ENCODE results near the gene USP10.

The USP10 gene

GRCh38 chr16:84665359-84665758, 34.4 kb upstream of the USP10 start:
- TF ChIP-seq ZNF274 (IDR thresholded peaks at IDR 0.05; ENCODE audit: low read depth, low read length): no peak
- H3K4me3 ChIP-seq (ENCODE audit: low read length): no peak overlapping the region

DNA sequence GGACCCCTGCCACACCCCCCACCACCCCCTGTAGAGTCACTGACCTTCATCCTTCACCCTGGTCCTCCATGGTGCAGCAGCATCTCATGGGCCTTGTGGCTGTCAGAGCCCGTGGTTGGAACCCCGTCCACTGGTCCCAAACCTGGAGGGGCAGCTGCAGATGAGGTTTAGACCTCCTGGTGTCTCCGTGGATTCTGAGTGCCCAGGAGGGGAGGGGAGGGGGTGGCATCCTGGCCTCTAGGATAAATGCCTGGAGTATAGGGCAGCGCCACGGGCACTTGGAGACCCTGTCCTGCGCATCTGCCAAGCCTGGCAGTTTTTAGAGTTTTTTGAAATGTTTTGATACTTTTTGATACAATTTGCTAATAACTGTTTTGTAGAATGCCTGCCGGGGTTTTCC, 34.0 kb upstream of the USP10 start:
- no peak overlapping the region for H3K4me3 ChIP-seq (ENCODE audit: low read length)
- no peak for TF ChIP-seq ZNF274 (IDR thresholded peaks at IDR 0.05; ENCODE audit: low read depth, low read length)

DNA sequence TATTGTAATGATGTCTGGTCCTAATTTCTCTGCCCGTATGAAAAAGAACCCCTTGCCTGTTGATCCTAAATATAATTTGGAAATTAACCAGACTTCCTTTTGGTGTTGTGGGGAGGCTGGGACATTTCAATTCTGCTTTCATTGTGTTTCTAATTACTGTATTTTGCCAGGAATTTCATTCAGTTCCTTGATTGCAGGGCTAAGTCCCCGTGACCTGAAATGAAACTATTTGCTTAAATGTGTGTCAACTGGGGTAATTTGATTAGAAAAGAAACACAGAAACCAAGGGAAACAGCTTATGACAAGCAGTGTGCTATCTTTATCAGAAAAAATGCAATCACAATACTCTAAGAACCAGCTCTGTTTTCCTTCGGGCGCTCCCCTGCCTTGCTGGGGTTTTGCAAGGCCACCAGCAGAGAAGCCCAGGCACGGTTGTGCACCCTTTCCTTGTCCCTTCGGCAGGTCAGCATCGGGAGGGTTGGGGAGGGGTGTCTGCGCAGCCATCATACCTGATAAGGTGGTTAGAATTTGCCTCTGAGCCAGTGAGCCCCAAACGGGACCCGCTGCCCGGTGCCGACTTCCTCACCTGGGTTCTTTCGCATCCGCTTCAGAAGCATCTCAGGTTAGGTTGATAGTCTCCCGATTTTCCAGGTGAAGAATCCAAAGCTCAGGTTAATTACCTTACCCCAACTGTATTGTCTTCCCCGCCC, 32.0 kb upstream of the USP10 start:
- no peak overlapping the region for H3K4me3 ChIP-seq (ENCODE audit: low read length)
- TF ChIP-seq ZNF274 (IDR thresholded peaks at IDR 0.05; ENCODE audit: low read depth, low read length): no peak

- TF ChIP-seq ZNF274 (IDR thresholded peaks at IDR 0.05; ENCODE audit: low read depth, low read length): no peak
Measured at GRCh38 chr16:84670063-84670462, 29.7 kb upstream of the USP10 start.

GRCh38 chr16:84672276-84673202, 27.3 kb upstream of the USP10 start:
- no peak for TF ChIP-seq ZNF274 (IDR thresholded peaks at IDR 0.05; ENCODE audit: low read depth, low read length)
- no peak overlapping the region for H3K4me3 ChIP-seq (ENCODE audit: low read length)

More at GRCh38 chr16:84670063-84670462, 29.7 kb upstream of the USP10 start:
- no peak overlapping the region for H3K4me3 ChIP-seq (ENCODE audit: low read length)

DNA sequence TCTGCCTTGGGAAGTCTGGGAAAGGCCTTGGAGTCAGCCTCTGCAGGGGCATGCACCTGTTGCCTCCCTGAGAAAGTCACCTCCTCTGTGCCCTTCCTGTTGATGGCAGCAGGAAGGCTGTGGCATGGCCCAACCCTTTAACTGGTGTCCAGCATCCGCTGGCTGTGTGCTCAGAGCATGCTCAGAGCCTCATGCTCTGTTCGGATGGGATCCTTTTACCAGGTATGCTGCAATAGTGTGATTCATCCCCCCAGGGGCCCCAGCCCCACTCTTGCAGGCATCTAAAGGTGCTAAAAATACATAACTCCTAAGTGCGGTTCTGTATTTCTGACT, 26.6 kb upstream of the USP10 start:
- no peak overlapping the region for H3K4me3 ChIP-seq (ENCODE audit: low read length)
- no peak for TF ChIP-seq ZNF274 (IDR thresholded peaks at IDR 0.05; ENCODE audit: low read depth, low read length)

GRCh38 chr16:84673561-84673960, 26.2 kb upstream of the USP10 start:
- no peak for TF ChIP-seq ZNF274 (IDR thresholded peaks at IDR 0.05; ENCODE audit: low read depth, low read length)
- no peak overlapping the region for H3K4me3 ChIP-seq (ENCODE audit: low read length)

GRCh38 chr16:84675423-84675822, 24.4 kb upstream of the USP10 start:
- TF ChIP-seq ZNF274 (IDR thresholded peaks at IDR 0.05; ENCODE audit: low read depth, low read length): no peak
- no peak overlapping the region for H3K4me3 ChIP-seq (ENCODE audit: low read length)

DNA sequence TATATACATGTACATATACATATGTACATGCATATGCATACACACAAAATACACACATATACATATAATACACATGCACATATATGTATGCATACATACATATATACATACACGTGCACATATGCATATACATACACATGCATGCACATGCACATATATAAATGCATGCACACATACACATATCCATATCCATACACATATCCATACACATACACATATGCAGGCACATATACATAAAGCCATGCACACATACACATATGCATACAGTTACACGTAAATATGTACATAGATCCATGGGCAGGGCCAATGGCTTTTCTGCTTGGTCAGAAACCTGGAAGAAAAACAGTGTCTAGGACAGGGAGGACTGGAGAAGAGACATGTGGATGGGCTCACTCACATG, 23.9 kb upstream of the USP10 start:
- no peak overlapping the region for H3K4me3 ChIP-seq (ENCODE audit: low read length)
- no peak for TF ChIP-seq ZNF274 (IDR thresholded peaks at IDR 0.05; ENCODE audit: low read depth, low read length)

- H3K4me3 ChIP-seq (ENCODE audit: low read length): no peak overlapping the region
- no peak for TF ChIP-seq ZNF274 (IDR thresholded peaks at IDR 0.05; ENCODE audit: low read depth, low read length)
Measured at GRCh38 chr16:84677017-84677803, 22.6 kb upstream of the USP10 start.

- no peak for TF ChIP-seq ZNF274 (IDR thresholded peaks at IDR 0.05; ENCODE audit: low read depth, low read length)
- no peak overlapping the region for H3K4me3 ChIP-seq (ENCODE audit: low read length)
Measured at GRCh38 chr16:84677849-84678248, 22.0 kb upstream of the USP10 start.

- no peak overlapping the region for H3K4me3 ChIP-seq (ENCODE audit: low read length)
- no peak for TF ChIP-seq ZNF274 (IDR thresholded peaks at IDR 0.05; ENCODE audit: low read depth, low read length)
Measured at GRCh38 chr16:84678541-84678940, 21.3 kb upstream of the USP10 start.

GRCh38 chr16:84680165-84680842, 19.5 kb upstream of the USP10 start:
- no peak overlapping the region for H3K4me3 ChIP-seq (ENCODE audit: low read length)
- no peak for TF ChIP-seq ZNF274 (IDR thresholded peaks at IDR 0.05; ENCODE audit: low read depth, low read length)

Data from GM08714 (cell line).